Measurements from ENCODE around the gene MVB12B.

MVB12B gene

DNA sequence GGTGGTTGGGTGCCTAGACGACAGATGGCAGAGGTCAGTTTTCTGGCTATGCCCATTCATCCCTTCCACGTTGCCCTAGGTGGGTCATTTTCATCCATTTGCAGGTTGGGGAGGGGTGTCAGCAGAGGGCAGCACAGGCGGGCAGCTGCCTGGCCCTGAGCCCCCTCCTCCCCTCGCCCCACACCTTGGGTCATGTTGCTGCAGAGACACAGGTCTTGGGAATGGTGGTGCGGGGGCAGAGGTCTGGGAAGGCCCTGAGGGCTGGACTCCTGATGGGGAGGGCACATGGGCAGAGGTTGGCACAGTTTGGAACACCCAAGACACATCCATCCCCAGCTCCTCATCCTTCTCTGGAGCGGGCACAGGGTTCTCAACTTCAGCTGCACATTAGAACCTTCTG lies 183.9 kb downstream of the MVB12B start:
- no peaks in the 10 kb centered on the region for H3K36me3 Mint-ChIP-seq
- H3K27me3 Mint-ChIP-seq = peaks cover 25% of the 10 kb centered on the region
- no peak overlapping the region for H3K4me3 Mint-ChIP-seq
- no peaks in the 10 kb centered on the region for H3K4me1 Mint-ChIP-seq
- H3K9me3 Mint-ChIP-seq = no peaks in the 10 kb centered on the region
- no peak overlapping the region for H3K27ac Mint-ChIP-seq

DNA sequence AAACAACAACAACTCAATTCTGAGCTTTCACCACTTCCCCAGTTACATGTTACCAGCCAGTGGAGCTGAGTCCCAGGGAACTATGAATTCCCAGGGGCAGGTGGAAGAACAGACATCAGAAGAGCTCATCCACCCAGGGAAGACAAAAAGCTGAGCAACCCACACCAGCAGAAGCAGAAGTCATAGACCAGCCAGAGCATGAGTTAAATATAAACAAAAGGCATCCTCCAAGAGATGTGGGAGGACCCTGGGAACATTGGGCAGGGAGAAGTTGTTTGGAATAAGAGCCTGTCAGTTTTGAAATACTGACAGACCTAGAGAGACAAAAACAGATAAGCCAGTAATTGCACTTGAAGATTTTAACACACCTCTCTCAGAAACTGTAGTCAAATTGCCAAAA lies 184.8 kb downstream of the MVB12B start:
- Mint-ChIP-seq H3K27me3 (peaks cover 28% of the 10 kb centered on the region), H3K4me1 (peaks cover 2% of the 10 kb centered on the region), H3K9me3 (no peaks in the 10 kb centered on the region), H3K27ac (no peak overlapping the region), H3K4me3 (no peak overlapping the region), H3K36me3 (no peaks in the 10 kb centered on the region)

DNA sequence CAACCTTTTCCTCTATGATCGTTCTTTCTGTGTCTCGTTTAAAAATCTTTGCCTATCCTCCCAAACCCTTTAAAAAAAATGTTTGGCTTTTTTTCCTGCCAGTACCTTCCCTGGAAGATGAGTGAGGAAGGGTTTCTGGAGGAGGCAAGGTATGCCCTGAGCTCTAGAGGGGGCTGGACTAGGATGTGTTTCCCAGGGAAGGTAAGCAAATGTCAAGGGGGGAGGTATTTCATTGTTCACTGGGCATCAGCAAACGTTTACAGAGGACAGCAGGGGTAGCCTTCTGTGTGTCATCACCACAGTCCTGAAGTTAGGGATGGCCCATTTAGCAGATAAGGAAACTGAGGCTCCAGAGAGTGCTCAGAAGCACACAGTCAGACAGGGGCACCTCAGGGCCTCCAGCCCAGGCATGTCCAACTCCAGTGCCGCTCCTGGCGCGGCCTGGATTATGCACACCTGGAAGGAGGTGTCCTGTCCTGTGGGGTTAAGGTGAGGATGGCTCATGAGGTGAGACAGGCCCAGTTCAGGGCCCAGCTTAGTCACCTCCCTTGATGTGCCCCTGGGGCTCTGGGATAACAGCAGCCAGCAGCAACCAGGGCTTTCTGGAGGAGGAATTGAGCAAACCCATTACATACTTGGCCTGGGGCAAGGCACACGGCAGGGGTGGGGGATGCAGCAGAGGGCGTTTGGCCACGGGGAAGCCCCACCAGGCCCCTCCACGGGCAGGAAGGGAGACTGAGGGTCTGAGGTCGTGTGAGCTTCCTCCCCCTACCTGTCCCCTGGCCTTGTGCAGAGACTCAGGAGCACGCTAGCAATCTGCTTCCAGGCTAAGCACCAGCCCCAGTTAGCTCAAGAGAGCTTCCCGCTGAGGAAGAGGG lies 186.8 kb downstream of the MVB12B start:
- no peaks in the 10 kb centered on the region for H3K36me3 Mint-ChIP-seq
- H3K9me3 Mint-ChIP-seq = no peaks in the 10 kb centered on the region
- peaks cover 45% of the 10 kb centered on the region for H3K27me3 Mint-ChIP-seq
- no peak overlapping the region for H3K4me3 Mint-ChIP-seq
- peaks cover 18% of the 10 kb centered on the region for H3K4me1 Mint-ChIP-seq
- H3K27ac Mint-ChIP-seq = no peak overlapping the region

DNA sequence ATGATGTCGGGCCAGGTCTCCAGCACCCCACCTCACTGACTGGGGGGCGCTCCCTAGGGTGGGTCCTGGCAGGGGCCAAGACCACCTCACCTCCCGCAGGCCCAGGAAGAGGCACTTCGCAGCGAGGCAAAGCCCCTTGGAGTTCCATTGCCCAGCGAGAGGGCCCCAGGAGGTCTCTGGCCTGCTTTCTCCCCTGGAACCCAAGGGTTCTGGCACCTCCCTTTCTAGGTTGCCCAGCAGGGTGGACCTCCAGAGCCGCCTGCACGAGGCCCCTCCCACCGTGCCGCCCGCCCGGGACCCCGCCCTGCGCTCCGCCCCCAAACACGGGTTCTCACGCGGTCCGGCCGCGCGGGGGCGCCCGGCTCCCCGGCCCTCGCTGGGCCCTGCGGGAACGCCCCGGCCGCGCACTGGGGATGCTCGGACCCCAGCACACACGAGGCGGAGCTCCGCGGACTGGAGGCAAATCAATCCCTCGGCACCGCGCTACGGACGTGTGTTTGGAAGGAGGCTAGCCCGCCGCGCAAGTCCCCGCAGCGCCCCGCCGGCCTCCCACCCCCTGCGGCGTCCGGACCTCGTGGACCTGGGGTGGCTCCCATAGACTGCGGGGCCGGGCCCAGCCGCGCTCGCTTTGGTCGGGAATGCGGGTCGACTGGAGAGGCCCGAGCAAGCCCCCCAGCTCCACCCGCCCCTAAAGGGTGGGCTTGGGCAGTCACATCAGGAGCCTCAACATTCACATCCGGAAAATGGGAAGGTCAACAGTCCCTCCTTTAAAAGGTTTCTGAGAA lies 187.6 kb downstream of the MVB12B start:
- H3K4me1 Mint-ChIP-seq = peaks cover 18% of the 10 kb centered on the region
- no peak overlapping the region for H3K4me3 Mint-ChIP-seq
- H3K27me3 Mint-ChIP-seq = peaks cover 49% of the 10 kb centered on the region
- H3K36me3 Mint-ChIP-seq = no peaks in the 10 kb centered on the region
- H3K27ac Mint-ChIP-seq = no peak overlapping the region
- no peaks in the 10 kb centered on the region for H3K9me3 Mint-ChIP-seq

DNA sequence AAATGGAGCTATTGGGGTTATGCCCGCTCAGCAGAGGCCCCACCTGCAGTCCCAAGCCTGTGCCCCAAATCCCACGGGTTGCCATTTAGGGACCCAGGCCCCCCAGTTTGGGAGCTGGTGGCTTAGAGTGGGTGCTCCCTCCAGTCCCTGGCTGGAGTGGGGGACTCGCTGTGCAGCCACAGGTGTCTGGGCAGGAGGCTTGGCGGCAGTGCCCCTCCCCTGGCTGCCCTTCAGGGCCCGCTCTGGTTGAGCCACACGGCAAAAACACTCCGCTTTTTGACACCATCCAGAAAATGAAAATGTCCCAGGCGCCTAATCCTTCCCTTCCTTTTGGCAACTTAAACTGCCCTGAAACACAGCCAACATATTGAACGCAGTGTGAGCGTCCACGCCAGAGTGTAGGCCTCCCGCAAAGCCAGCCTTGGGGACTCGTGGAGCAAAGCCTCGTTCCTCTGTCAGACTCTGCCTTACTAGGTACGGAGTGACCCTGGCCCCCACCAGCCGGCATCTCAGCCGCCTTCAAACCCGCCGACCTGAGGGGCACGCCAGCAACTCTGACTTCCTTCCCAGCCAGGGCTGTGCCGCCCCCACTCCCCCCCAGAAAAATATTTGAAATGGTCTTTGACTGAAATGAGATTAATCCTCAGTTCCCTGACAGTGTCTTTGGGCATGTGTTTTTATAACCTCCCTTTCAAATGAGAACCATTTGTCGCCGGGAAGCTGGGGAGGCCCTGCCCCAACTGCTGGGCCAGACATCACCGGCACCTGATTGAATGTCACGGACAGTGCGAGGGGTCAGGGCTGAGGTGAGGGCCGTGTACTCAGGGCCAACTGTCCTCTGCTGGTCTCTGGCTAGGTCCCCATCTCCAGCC lies 188.6 kb downstream of the MVB12B start:
- peaks cover 18% of the 10 kb centered on the region for H3K4me1 Mint-ChIP-seq
- H3K9me3 Mint-ChIP-seq = no peaks in the 10 kb centered on the region
- no peaks in the 10 kb centered on the region for H3K36me3 Mint-ChIP-seq
- H3K4me3 Mint-ChIP-seq = no peak overlapping the region
- peaks cover 48% of the 10 kb centered on the region for H3K27me3 Mint-ChIP-seq
- no peak overlapping the region for H3K27ac Mint-ChIP-seq

DNA sequence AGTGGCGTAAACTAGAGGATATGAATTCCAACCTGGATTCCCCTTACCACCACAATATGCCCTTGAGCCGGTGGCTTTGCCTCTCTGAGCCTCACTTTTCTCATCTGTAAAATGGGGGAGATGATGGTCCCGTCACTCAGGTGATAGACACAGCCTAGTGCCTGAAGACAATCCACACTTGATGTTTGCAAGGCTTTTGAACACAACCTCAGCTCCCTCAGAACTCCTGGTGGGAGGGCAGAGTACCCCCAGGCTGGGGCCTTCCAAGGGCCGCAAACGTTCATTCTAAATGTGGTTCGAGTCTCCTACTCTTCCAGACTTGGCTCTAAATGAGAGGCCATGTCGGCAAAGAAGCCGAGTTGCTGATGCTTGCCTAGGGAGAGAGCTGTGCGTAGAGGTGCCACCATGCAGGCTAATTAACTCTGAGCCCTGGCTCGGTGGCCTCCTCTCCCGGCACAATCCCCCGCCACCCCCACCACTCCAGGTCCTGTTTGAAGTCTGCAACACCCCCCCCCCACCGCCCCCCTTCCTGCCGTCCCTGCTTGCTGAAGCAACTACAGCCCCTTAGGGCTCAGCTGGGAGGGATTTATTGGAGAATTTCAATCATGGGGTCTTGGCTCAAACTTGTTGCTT lies 189.4 kb downstream of the MVB12B start:
- peak overlapping the region; percentile 8 for H3K4me3 Mint-ChIP-seq
- H3K4me1 Mint-ChIP-seq = peaks cover 18% of the 10 kb centered on the region
- no peaks in the 10 kb centered on the region for H3K36me3 Mint-ChIP-seq
- H3K9me3 Mint-ChIP-seq = no peaks in the 10 kb centered on the region
- H3K27ac Mint-ChIP-seq = no peak overlapping the region
- H3K27me3 Mint-ChIP-seq = peaks cover 51% of the 10 kb centered on the region

DNA sequence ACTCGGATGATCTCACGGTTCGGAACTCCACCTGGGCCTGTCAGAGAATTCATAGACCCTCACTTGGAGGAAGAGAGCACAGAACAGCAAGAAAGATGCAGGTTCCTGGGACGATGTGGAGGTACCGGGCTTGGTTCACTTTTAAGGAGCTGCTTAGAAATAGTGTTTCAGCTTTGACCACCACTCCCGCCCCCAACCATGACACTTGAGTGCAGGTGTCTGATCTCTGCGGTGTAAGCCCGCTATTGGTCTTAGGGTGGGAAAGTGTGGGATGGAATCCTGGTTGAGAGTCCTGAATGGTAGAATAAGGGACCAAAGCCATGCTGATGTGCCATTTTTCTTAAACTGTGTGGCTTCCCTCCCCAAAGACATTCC lies 189.9 kb downstream of the MVB12B start:
- Mint-ChIP-seq H3K4me3 (peak overlapping the region; percentile 82), H3K27me3 (peaks cover 49% of the 10 kb centered on the region), H3K9me3 (no peaks in the 10 kb centered on the region), H3K27ac (no peak overlapping the region), H3K4me1 (peaks cover 18% of the 10 kb centered on the region), H3K36me3 (no peaks in the 10 kb centered on the region)

DNA sequence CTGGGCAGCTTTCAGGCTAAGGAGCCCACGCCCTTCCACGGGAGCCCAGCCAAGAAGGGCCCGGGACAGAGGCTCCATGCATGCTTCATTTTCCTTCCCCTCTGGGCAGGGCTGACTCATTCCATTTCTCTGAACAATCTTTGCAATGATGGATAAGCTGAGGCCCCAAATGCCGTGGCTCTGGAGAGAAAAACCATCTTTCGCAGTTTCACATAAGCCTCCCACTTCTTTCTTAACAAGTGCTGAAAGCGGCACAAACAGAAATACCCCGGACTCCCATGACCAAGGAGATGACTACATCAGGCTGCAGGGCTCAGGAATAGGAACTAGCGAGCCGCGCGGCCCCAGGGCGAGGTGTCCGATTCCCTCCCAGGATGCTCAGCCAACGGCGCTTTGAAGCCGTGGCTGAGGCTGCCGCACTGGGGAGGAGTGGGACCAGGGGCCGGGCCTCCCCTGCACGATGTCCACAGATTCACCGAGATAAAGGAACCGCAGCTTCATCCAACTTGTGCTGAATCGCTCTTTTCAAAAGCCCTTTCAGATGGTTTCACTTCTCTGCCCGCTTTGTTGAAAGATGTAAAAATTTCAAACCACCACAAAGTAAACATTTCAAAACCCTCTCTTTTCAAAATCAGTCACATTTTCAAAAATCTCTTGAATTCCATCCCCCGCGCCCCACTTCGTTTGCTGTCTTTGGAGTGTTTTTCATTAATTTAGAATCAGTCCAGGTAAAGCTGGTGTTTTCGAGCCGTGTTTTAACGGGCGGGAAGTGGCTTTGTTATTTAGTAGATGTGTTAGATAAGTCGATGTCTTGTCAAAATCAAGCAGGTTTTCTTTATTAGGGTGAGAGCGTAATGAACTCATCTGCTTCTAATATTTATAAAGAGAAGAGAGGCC lies 190.6 kb downstream of the MVB12B start:
- H3K27me3 Mint-ChIP-seq = peaks cover 46% of the 10 kb centered on the region

DNA sequence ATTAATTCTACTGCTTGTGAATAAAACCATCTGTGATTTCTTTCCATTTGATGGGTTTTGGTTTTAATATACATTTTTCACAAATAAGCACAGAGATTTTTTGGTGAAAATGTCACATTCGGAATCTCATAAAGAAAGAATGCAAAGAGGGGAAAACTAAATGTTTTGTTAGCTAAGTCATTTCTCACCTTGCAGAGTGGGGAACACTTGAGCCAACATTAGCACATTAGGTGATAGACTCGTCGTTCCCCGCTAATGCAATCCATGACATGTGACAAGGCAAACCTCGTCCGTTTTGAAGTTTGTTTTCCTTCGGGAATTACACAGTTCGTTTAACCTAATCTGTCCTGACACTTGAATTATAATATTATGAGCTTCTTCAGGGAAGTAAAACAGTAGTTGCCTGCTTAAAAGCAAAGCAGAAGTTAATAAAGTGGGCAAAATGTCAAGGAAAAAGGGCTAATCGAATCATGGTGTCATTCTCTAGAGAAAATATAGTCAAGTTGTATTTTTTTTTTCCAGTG lies 191.3 kb downstream of the MVB12B start:
- Mint-ChIP-seq H3K27me3 (peaks cover 43% of the 10 kb centered on the region), H3K27ac (no peak overlapping the region), H3K36me3 (no peaks in the 10 kb centered on the region), H3K4me3 (peak overlapping the region; percentile 82), H3K4me1 (peaks cover 18% of the 10 kb centered on the region), H3K9me3 (no peaks in the 10 kb centered on the region)

More for the DNA sequence above, 190.6 kb downstream of the MVB12B start:
- H3K27ac Mint-ChIP-seq = peak overlapping the region; percentile 23
- peaks cover 18% of the 10 kb centered on the region for H3K4me1 Mint-ChIP-seq
- peak overlapping the region; percentile 82 for H3K4me3 Mint-ChIP-seq
- H3K36me3 Mint-ChIP-seq = no peaks in the 10 kb centered on the region
- no peaks in the 10 kb centered on the region for H3K9me3 Mint-ChIP-seq

DNA sequence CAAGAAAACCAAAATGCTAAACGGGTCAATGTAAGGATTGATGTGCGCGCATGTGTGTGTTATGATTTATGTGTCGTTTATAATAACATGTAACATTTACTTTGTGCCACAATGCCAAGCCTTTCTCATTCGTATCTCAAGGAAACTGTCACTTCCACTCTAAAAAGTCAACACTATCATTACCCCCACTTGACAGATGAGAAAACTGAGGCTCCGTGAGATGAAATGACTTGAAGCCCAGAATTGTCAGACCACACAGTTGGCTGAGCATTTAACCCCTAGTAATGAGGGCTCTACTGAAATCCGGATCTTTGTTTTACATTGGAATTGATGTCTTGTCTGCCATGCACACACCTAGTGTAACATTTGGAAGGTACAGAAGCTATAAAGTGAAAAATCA lies 192.1 kb downstream of the MVB12B start:
- Mint-ChIP-seq H3K27me3 (peaks cover 41% of the 10 kb centered on the region), H3K4me1 (peaks cover 24% of the 10 kb centered on the region), H3K36me3 (no peaks in the 10 kb centered on the region), H3K9me3 (no peaks in the 10 kb centered on the region), H3K4me3 (no peak overlapping the region), H3K27ac (no peak overlapping the region)

DNA sequence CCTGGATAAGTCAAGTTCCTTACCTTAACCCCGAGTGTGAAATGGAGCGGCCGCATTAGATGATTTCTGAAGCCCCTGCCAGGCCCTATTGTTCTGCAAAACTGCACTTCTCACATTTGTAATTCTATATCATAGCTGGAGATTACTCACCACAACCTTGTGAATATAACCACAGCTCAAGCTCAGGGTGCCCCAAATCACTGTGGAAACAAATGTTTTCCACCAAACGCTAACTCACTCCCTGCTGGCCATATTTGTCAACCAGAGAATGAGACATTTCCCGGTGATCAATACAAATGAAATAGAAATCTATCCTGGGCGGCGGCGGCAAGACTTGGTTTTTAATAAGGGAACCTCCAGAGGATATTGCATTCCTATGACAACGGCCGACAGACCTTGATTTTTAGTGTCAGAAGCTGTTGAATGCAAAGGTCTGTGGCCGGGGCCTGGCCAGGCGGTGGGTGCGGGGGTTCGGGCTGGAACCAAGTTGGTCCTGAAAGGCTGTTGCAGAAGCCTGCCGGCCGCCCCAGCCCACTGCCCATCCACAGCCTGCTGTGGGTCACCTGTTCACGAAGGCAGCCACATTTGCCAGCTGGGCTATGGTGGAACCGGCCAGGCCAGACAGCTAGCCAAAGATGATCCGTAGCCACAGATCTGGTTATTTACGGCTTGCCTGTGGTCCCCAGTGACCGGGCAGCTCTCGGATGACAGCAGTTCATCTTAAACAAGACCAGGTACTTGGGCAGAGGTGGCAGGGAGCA lies 193.2 kb downstream of the MVB12B start:
- peaks cover 28% of the 10 kb centered on the region for H3K4me1 Mint-ChIP-seq
- no peaks in the 10 kb centered on the region for H3K36me3 Mint-ChIP-seq
- H3K9me3 Mint-ChIP-seq = no peaks in the 10 kb centered on the region
- no peak overlapping the region for H3K4me3 Mint-ChIP-seq
- no peak overlapping the region for H3K27ac Mint-ChIP-seq
- peaks cover 46% of the 10 kb centered on the region for H3K27me3 Mint-ChIP-seq

DNA sequence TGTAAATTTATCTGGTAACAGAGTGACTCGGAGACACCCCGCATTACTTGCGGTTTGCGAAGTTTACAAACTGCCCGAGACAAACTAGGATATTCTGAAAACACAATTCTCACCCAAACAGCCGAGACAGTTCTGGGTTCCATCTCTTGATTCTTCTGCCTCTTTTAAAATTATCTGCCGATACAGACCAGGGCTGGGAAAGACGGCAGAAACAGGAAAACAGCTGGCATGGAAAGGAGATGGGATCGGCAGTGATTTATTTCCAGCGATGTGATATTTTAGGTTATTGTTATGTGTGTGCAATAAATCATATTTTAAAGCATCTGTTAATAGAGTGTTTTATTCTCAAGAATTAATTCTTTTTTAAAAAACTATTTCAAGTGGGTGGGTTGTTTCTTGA lies 193.8 kb downstream of the MVB12B start:
- no peak overlapping the region for H3K4me3 Mint-ChIP-seq
- H3K27me3 Mint-ChIP-seq = peaks cover 42% of the 10 kb centered on the region
- H3K36me3 Mint-ChIP-seq = no peaks in the 10 kb centered on the region

DNA sequence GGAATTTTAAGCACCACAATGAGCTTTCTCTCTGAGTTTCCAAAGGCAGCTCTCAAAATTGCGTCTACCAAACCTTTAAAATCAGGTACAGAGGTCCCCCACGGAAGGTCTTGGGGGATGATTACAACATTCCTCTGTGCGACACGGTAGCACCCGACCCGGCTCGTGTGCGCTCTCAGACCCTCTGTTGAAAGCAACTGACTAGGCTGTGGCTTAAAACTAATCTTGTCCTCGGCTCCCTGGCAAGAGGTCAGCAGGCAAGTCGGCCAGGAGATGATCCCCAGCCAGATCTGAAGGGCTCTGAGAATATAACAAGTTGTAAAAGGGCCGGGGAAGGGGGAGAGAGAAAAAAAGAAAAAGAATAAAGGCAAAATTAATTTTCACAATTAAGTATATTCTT lies 194.5 kb downstream of the MVB12B start:
- peaks cover 28% of the 10 kb centered on the region for H3K4me1 Mint-ChIP-seq
- H3K27me3 Mint-ChIP-seq = peaks cover 39% of the 10 kb centered on the region
- H3K4me3 Mint-ChIP-seq = no peak overlapping the region
- H3K27ac Mint-ChIP-seq = no peak overlapping the region
- H3K9me3 Mint-ChIP-seq = no peaks in the 10 kb centered on the region
- H3K36me3 Mint-ChIP-seq = no peaks in the 10 kb centered on the region

More for the DNA sequence above, 193.8 kb downstream of the MVB12B start:
- Mint-ChIP-seq H3K27ac (no peak overlapping the region), H3K9me3 (no peaks in the 10 kb centered on the region), H3K4me1 (peaks cover 28% of the 10 kb centered on the region)
